Measurements from ENCODE around the gene CHIT1.

GRCh38 chr1:203273869-203274602 is 44.6 kb upstream of the CHIT1 start:
- no peak for TF ChIP-seq CTCF (conservative IDR thresholded peaks at IDR 0.05; ENCODE audit: low read length)
- no peak for TF ChIP-seq EZH2phosphoT487 (IDR thresholded peaks at IDR 0.05; ENCODE audit: borderline replicate concordance, low read depth, low read length)

All from OCI-LY7 (cell line).